Stomach (tissue), 4 donors: ENCODE data around the gene NT5DC3.

ENCODE experiments used
- POLR2A ChIP-seq, 4 donors: fragments of 450-650 bp; IDR thresholded peaks; one replicate each; pipeline ENCODE4 v1.6.1; 2016; ENCODE audit warnings: antibody characterized with exemption in 4 of 4, control low read depth in 2 of 4, mild to moderate bottlenecking in 1 of 4, moderate library complexity in 1 of 4
- TF ChIP-seq, protein P1 (sequence below), 7 experiments: fragments of 450-650 bp in 4 of 7; fragments of 200-600 bp in 3 of 7; sonication (generic) in 3 of 7; IDR thresholded peaks; one replicate each; pipeline ENCODE4 v1.5.1; 2016 to 2019; ENCODE audit warnings: antibody characterized with exemption in 7 of 7, control low read depth in 2 of 7, mild to moderate bottlenecking in 1 of 7

DNA sequence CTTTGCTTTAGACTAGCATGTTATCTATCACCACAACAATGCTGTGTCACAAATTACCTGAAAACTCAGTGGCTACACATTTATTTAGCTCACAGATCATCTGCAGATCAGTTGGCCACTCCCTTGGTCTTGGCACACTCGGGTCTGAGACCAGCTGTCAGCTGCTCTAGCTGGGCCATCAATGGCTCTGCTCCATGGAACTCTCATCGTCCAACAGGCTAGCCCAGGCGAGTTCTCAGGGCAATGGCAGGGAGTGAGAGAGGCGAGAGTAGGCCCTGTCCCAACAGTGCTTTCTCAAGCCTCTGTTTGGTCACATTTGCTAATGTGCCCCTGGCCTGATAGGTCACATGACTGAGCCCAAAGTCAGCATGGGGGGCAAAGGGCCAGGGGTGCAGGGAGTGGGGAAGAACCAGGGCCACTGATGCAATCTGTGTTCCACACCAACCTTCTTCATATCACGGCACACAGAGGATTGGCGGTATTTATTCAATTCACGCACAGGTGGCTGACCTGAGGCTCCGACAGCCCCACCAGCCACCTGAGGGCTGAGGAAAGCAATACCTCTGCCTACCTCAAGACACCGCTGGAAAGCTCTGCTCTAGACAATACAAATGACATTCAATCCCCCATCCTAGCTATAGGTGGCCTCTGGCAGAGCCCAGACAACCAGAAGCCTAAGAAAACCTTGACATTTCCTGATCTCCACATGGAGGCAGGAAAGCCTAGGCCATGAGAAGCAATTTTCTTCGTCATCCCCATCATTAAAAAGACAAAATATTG is 82.5 kb downstream of the NT5DC3 start:
- TF ChIP-seq, protein P1, sequence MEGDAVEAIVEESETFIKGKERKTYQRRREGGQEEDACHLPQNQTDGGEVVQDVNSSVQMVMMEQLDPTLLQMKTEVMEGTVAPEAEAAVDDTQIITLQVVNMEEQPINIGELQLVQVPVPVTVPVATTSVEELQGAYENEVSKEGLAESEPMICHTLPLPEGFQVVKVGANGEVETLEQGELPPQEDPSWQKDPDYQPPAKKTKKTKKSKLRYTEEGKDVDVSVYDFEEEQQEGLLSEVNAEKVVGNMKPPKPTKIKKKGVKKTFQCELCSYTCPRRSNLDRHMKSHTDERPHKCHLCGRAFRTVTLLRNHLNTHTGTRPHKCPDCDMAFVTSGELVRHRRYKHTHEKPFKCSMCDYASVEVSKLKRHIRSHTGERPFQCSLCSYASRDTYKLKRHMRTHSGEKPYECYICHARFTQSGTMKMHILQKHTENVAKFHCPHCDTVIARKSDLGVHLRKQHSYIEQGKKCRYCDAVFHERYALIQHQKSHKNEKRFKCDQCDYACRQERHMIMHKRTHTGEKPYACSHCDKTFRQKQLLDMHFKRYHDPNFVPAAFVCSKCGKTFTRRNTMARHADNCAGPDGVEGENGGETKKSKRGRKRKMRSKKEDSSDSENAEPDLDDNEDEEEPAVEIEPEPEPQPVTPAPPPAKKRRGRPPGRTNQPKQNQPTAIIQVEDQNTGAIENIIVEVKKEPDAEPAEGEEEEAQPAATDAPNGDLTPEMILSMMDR (IDR thresholded peaks at IDR 0.05): no peak
- TF ChIP-seq POLR2A (IDR thresholded peaks at IDR 0.05): no peak
